ENCODE data around the gene ZFYVE28. TPM values are rescaled to one million over a fixed set of nuclear protein-coding genes. Genes with fewer than 3 reads are reported as not detected.

Gene ZFYVE28
- total RNA-seq, 1 experiment from 2014 or later: 0.82 TPM

DNA sequence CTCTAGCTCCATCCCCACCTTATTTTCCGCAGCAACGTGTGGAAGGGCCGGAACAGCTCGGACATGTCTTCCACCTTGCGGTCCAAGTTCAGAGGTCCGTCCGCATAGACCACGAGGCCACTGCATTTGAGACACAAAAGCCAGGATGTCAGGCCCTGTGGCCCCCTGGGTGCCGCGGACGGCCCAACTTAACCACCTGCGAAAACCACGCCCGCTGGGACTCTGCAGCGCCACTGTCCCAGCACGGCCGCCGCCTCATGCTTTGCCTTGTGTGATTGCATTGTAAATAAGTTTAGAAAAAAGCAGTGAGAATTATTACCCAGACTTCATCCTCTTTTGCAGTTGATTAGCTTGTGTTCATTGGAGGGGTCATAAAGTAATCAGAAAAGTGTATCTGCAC lies 98.3 kb downstream of the ZFYVE28 start:
- CTCF ChIA-PET: no interaction called here
- H3K9me3 ChIP-seq: no peaks in the 10 kb centered on the region
- H3K27me3 Mint-ChIP-seq (ENCODE audit: insufficient read depth, unreplicated experiment): peaks cover 2% of the 10 kb centered on the region
- H3K4me1 ChIP-seq: no peaks in the 10 kb centered on the region
- no TSS peak for BruUV-seq (replicated peaks)
- H3K4me3 Mint-ChIP-seq (ENCODE audit: unreplicated experiment): no peak overlapping the region
- no peaks in the 10 kb centered on the region for H3K9me3 Mint-ChIP-seq (ENCODE audit: unreplicated experiment)
- TF ChIP-seq, protein P1, sequence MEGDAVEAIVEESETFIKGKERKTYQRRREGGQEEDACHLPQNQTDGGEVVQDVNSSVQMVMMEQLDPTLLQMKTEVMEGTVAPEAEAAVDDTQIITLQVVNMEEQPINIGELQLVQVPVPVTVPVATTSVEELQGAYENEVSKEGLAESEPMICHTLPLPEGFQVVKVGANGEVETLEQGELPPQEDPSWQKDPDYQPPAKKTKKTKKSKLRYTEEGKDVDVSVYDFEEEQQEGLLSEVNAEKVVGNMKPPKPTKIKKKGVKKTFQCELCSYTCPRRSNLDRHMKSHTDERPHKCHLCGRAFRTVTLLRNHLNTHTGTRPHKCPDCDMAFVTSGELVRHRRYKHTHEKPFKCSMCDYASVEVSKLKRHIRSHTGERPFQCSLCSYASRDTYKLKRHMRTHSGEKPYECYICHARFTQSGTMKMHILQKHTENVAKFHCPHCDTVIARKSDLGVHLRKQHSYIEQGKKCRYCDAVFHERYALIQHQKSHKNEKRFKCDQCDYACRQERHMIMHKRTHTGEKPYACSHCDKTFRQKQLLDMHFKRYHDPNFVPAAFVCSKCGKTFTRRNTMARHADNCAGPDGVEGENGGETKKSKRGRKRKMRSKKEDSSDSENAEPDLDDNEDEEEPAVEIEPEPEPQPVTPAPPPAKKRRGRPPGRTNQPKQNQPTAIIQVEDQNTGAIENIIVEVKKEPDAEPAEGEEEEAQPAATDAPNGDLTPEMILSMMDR (IDR thresholded peaks at IDR 0.05; ENCODE audit: insufficient read depth in 1 of 2, low read depth in 1 of 2, low read length in 1 of 2, severe bottlenecking in 1 of 2, unreplicated experiment in 1 of 2): no peak
- intact Hi-C loops (cut with micrococcal nuclease; ENCODE audit: unreplicated experiment): no loop called here
- H3K27ac Mint-ChIP-seq (ENCODE audit: unreplicated experiment): no peak overlapping the region
- DNase-seq: no peak
- H3K27me3 ChIP-seq (replicated peaks; ENCODE audit: control insufficient read depth, insufficient read depth, low read length): no peaks in the 10 kb centered on the region; the same call in 1 of the 2 replicates
- H3K4me1 Mint-ChIP-seq (ENCODE audit: low read depth, unreplicated experiment): no peaks in the 10 kb centered on the region
- H3K4me3 ChIP-seq (ENCODE audit: low read depth, low read length): no peak overlapping the region
- H3K36me3 ChIP-seq (ENCODE audit: control insufficient read depth, insufficient read depth, low read length): no peaks in the 10 kb centered on the region
- H3K36me3 Mint-ChIP-seq (ENCODE audit: insufficient read depth, unreplicated experiment): no peaks in the 10 kb centered on the region
- POLR2A ChIA-PET: no interaction called here

DNA sequence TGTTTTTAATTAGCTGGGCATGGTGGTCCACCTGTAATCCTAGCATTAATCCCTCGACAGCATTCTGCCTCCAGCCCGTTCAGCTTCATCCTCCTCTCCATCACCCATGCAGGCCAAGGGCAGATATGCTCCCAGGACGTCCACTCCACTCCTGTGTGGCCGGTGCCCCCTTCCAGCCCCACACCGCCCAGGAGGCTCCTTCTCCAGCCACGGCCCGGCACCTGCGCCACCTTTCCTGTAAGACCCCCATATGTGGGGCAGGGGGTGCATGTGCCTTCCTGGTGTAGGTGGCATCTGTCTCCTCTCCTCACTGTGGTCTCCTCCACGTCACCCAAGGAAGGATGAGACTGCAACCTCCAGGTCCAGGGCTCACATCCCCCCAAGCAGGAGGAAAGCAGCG lies 99.6 kb downstream of the ZFYVE28 start:
- Mint-ChIP-seq H3K4me3 (ENCODE audit: unreplicated experiment) (no peak overlapping the region), H3K27me3 (ENCODE audit: insufficient read depth, unreplicated experiment) (peaks cover 2% of the 10 kb centered on the region), H3K4me1 (ENCODE audit: low read depth, unreplicated experiment) (no peaks in the 10 kb centered on the region), H3K9me3 (ENCODE audit: unreplicated experiment) (no peaks in the 10 kb centered on the region), H3K36me3 (ENCODE audit: insufficient read depth, unreplicated experiment) (no peaks in the 10 kb centered on the region), H3K27ac (ENCODE audit: unreplicated experiment) (no peak overlapping the region)
- ChIA-PET POLR2A (no interaction called here), CTCF (interaction anchor here (0.6 kb wide), 1 partner anchor 86 kb away, joined by 6 read pairs; no protein-coding TSS in a partner anchor)
- no peaks in the 10 kb centered on the region for H3K4me1 ChIP-seq
- H3K27me3 ChIP-seq (replicated peaks; ENCODE audit: control insufficient read depth, insufficient read depth, low read length): no peaks in the 10 kb centered on the region; the same call in 1 of the 2 replicates
- intact Hi-C loops (cut with micrococcal nuclease; ENCODE audit: unreplicated experiment): no loop called here
- H3K36me3 ChIP-seq (ENCODE audit: control insufficient read depth, insufficient read depth, low read length): no peaks in the 10 kb centered on the region
- BruUV-seq (replicated peaks): no TSS peak
- no peak for DNase-seq
- TF ChIP-seq, protein P1 (IDR thresholded peaks at IDR 0.05; ENCODE audit: insufficient read depth in 1 of 2, low read depth in 1 of 2, low read length in 1 of 2, severe bottlenecking in 1 of 2, unreplicated experiment in 1 of 2): no peak
- H3K9me3 ChIP-seq: no peaks in the 10 kb centered on the region
- no peak overlapping the region for H3K4me3 ChIP-seq (ENCODE audit: low read depth, low read length)

DNA sequence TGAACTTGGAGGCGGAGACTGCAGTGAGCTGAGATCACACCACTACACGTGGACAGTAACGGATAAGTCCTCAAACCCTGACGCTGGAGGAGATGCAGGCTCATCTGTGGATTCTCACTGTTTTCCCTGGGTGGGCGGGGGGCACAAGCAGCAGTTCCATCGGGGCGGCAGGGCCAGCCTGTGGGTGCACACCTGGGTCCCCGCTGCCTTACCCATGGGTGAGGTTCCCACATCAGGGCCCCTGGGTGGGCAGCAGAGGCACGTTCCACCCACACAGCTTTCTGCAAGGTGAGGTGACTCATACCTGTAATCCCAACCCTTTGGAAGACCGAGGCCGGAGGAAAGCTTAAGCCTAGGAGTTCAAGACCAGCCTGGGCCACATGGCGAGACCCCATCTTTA lies 100.0 kb downstream of the ZFYVE28 start:
- Mint-ChIP-seq H3K4me1 (ENCODE audit: low read depth, unreplicated experiment) (no peaks in the 10 kb centered on the region), H3K36me3 (ENCODE audit: insufficient read depth, unreplicated experiment) (no peaks in the 10 kb centered on the region), H3K9me3 (ENCODE audit: unreplicated experiment) (no peaks in the 10 kb centered on the region), H3K27ac (ENCODE audit: unreplicated experiment) (no peak overlapping the region), H3K4me3 (ENCODE audit: unreplicated experiment) (no peak overlapping the region), H3K27me3 (ENCODE audit: insufficient read depth, unreplicated experiment) (peaks cover 2% of the 10 kb centered on the region)
- TF ChIP-seq, protein P1 (IDR thresholded peaks at IDR 0.05; ENCODE audit: insufficient read depth in 1 of 2, low read depth in 1 of 2, low read length in 1 of 2, severe bottlenecking in 1 of 2, unreplicated experiment in 1 of 2): no peak
- CTCF ChIA-PET: interaction anchor here (0.6 kb wide), 2 partner anchors 74 to 86 kb away, joined by 3 to 6 read pairs; no protein-coding TSS in a partner anchor
- intact Hi-C loops (cut with micrococcal nuclease; ENCODE audit: unreplicated experiment): no loop called here
- Histone ChIP-seq H3K27me3 (replicated peaks; ENCODE audit: control insufficient read depth, insufficient read depth, low read length) (no peaks in the 10 kb centered on the region; the same call in 1 of the 2 replicates), H3K4me3 (ENCODE audit: low read depth, low read length) (no peak overlapping the region), H3K9me3 (no peaks in the 10 kb centered on the region), H3K36me3 (ENCODE audit: control insufficient read depth, insufficient read depth, low read length) (no peaks in the 10 kb centered on the region), H3K4me1 (no peaks in the 10 kb centered on the region)
- POLR2A ChIA-PET: no interaction called here
- DNase-seq: no peak
- no TSS peak for BruUV-seq (replicated peaks)

Data from Caco-2 (cell line).